Measurements from ENCODE around the gene POLN. TPM values are rescaled to one million over a fixed set of nuclear protein-coding genes. Genes with fewer than 3 reads are reported as not detected.
A peak's percentile ranks its signal among the peaks of the same experiment; 100 is the strongest.
"Not testable (repeated sequence)": the region's sequence is repeated elsewhere in the genome, so short reads cannot be mapped to it uniquely, and the experiment has no call there.

Gene POLN
- total RNA-seq, 1 experiment from 2014 or later = 1.2 TPM

- TF ChIP-seq CTCF (IDR thresholded peaks at IDR 0.05; ENCODE audit: insufficient read depth in 1 of 2, low read depth in 1 of 2, low read length in 1 of 2, severe bottlenecking in 1 of 2, unreplicated experiment in 1 of 2) = no peak
- ChIA-PET POLR2A (no interaction called here), CTCF (no interaction called here)
- Mint-ChIP-seq H3K27ac (ENCODE audit: unreplicated experiment) (peak overlapping the region; percentile 45), H3K4me3 (ENCODE audit: unreplicated experiment) (no peak overlapping the region), H3K27me3 (ENCODE audit: insufficient read depth, unreplicated experiment) (no peaks in the 10 kb centered on the region), H3K4me1 (ENCODE audit: low read depth, unreplicated experiment) (peaks cover 18% of the 10 kb centered on the region), H3K36me3 (ENCODE audit: insufficient read depth, unreplicated experiment) (peaks cover 5% of the 10 kb centered on the region), H3K9me3 (ENCODE audit: unreplicated experiment) (no peaks in the 10 kb centered on the region)
- H3K4me1 ChIP-seq = no peaks in the 10 kb centered on the region
- no TSS peak for BruUV-seq (replicated peaks)
- H3K9me3 ChIP-seq = no peaks in the 10 kb centered on the region
- no peak for DNase-seq
- H3K27me3 ChIP-seq (replicated peaks; ENCODE audit: control insufficient read depth, insufficient read depth, low read length) = no peaks in the 10 kb centered on the region
- intact Hi-C loops (cut with micrococcal nuclease; ENCODE audit: unreplicated experiment) = no loop called here
- H3K36me3 ChIP-seq (ENCODE audit: control insufficient read depth, insufficient read depth, low read length) = no peaks in the 10 kb centered on the region
- H3K4me3 ChIP-seq (ENCODE audit: low read depth, low read length) = no peak overlapping the region
These were observed 75.7 kb downstream of the POLN start for GRCh38 chr4:2166253-2166652.

GRCh38 chr4:2165391-2165790 is 76.5 kb downstream of the POLN start:
- Mint-ChIP-seq H3K27ac (ENCODE audit: unreplicated experiment) (no peak overlapping the region), H3K27me3 (ENCODE audit: insufficient read depth, unreplicated experiment) (no peaks in the 10 kb centered on the region), H3K36me3 (ENCODE audit: insufficient read depth, unreplicated experiment) (peaks cover 5% of the 10 kb centered on the region), H3K4me1 (ENCODE audit: low read depth, unreplicated experiment) (peaks cover 18% of the 10 kb centered on the region), H3K4me3 (ENCODE audit: unreplicated experiment) (no peak overlapping the region), H3K9me3 (ENCODE audit: unreplicated experiment) (no peaks in the 10 kb centered on the region)
- no peaks in the 10 kb centered on the region for H3K36me3 ChIP-seq (ENCODE audit: control insufficient read depth, insufficient read depth, low read length)
- POLR2A ChIA-PET = no interaction called here
- DNase-seq = no peak
- H3K27me3 ChIP-seq (replicated peaks; ENCODE audit: control insufficient read depth, insufficient read depth, low read length) = no peaks in the 10 kb centered on the region
- CTCF ChIA-PET = no interaction called here
- no peaks in the 10 kb centered on the region for H3K9me3 ChIP-seq
- no TSS peak for BruUV-seq (replicated peaks)
- H3K4me3 ChIP-seq (ENCODE audit: low read depth, low read length) = no peak overlapping the region
- intact Hi-C loops (cut with micrococcal nuclease; ENCODE audit: unreplicated experiment) = no loop called here
- no peaks in the 10 kb centered on the region for H3K4me1 ChIP-seq
- no peak for TF ChIP-seq CTCF (IDR thresholded peaks at IDR 0.05; ENCODE audit: insufficient read depth in 1 of 2, low read depth in 1 of 2, low read length in 1 of 2, severe bottlenecking in 1 of 2, unreplicated experiment in 1 of 2)

GRCh38 chr4:2163311-2163821 is 78.6 kb downstream of the POLN start:
- no peaks in the 10 kb centered on the region for H3K4me1 ChIP-seq
- no peaks in the 10 kb centered on the region for H3K9me3 ChIP-seq
- no peak overlapping the region for H3K4me3 Mint-ChIP-seq (ENCODE audit: unreplicated experiment)
- intact Hi-C loops (cut with micrococcal nuclease; ENCODE audit: unreplicated experiment) = no loop called here
- H3K27me3 ChIP-seq (replicated peaks; ENCODE audit: control insufficient read depth, insufficient read depth, low read length) = no peaks in the 10 kb centered on the region
- ChIA-PET CTCF (no interaction called here), POLR2A (no interaction called here)
- no peaks in the 10 kb centered on the region for H3K9me3 Mint-ChIP-seq (ENCODE audit: unreplicated experiment)
- H3K27me3 Mint-ChIP-seq (ENCODE audit: insufficient read depth, unreplicated experiment) = no peaks in the 10 kb centered on the region
- peaks cover 5% of the 10 kb centered on the region for H3K36me3 Mint-ChIP-seq (ENCODE audit: insufficient read depth, unreplicated experiment)
- BruUV-seq (replicated peaks) = no TSS peak
- no peak overlapping the region for H3K4me3 ChIP-seq (ENCODE audit: low read depth, low read length)
- no peaks in the 10 kb centered on the region for H3K36me3 ChIP-seq (ENCODE audit: control insufficient read depth, insufficient read depth, low read length)
- TF ChIP-seq CTCF (IDR thresholded peaks at IDR 0.05; ENCODE audit: insufficient read depth in 1 of 2, low read depth in 1 of 2, low read length in 1 of 2, severe bottlenecking in 1 of 2, unreplicated experiment in 1 of 2) = no peak
- peaks cover 7% of the 10 kb centered on the region for H3K4me1 Mint-ChIP-seq (ENCODE audit: low read depth, unreplicated experiment)
- no peak for DNase-seq
- no peak overlapping the region for H3K27ac Mint-ChIP-seq (ENCODE audit: unreplicated experiment)

GRCh38 chr4:2161092-2161703 is 80.7 kb downstream of the POLN start:
- H3K27ac Mint-ChIP-seq (ENCODE audit: unreplicated experiment); H3K4me3 ChIP-seq (ENCODE audit: low read depth, low read length); H3K27me3 Mint-ChIP-seq (ENCODE audit: insufficient read depth, unreplicated experiment); CTCF ChIA-PET; H3K27me3 ChIP-seq (replicated peaks; ENCODE audit: control insufficient read depth, insufficient read depth, low read length); POLR2A ChIA-PET; H3K9me3 ChIP-seq; H3K36me3 ChIP-seq (ENCODE audit: control insufficient read depth, insufficient read depth, low read length); intact Hi-C loops (cut with micrococcal nuclease; ENCODE audit: unreplicated experiment); BruUV-seq (replicated peaks); H3K9me3 Mint-ChIP-seq (ENCODE audit: unreplicated experiment); H3K4me1 ChIP-seq; H3K36me3 Mint-ChIP-seq (ENCODE audit: insufficient read depth, unreplicated experiment); H3K4me1 Mint-ChIP-seq (ENCODE audit: low read depth, unreplicated experiment); H3K4me3 Mint-ChIP-seq (ENCODE audit: unreplicated experiment); DNase-seq: not testable (repeated sequence)

Data from Caco-2 (cell line).